HG02943 (cell line): Measurements from ENCODE around the gene AIFM2.
"Not testable (repeated sequence)": the region's sequence is repeated elsewhere in the genome, so short reads cannot be mapped to it uniquely, and the experiment has no call there.

Experiments used
- ATAC-seq: cut with Tn5 transposase; IDR thresholded peaks from one replicate; pipeline ENCODE4 v1.9.1; 2021; ENCODE audit warnings: mild to moderate bottlenecking, low read depth, moderate library complexity; ENCODE audit not compliant: unreplicated experiment

The AIFM2 gene

DNA sequence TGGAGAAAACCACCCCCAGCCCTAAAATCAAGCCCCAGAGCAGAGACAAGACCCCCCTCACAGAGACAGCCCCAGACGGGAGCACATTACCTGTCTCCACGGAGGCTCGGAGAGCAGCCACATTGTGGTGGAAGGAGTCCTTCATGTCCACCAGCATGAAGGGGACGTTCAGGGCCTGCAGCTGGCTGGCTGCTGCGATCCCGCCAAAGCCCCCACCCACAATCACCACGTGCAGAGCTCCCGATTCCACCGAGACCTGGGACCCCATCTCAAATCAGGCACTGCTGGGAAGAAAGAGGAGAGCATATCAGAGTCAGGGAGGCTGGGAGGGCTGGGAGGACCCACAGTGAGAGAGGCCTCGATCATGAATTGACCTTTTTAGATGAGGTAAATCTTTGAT, 8.8 kb downstream of the AIFM2 start:
- ATAC-seq: no peak

DNA sequence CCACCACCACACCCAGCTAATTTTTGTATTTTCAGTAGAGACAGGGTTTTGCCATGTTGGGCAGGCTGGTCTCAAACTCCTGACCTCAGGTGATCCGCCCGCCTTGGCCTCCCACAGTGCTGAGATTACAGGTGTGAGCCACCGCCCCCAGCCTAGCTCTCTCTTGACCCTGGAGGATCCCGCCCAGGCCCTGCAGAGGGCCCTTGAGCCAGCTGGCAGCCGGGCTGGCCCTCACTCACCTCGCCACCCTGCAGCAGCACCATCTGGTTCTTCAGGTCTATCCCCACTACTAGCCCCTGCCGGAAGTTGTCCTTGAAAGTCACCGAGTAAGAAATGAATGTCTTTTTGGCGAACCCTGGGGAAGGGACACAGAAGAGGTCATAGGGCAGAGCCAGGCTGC, 9.5 kb downstream of the AIFM2 start:
- ATAC-seq: not testable (repeated sequence)

DNA sequence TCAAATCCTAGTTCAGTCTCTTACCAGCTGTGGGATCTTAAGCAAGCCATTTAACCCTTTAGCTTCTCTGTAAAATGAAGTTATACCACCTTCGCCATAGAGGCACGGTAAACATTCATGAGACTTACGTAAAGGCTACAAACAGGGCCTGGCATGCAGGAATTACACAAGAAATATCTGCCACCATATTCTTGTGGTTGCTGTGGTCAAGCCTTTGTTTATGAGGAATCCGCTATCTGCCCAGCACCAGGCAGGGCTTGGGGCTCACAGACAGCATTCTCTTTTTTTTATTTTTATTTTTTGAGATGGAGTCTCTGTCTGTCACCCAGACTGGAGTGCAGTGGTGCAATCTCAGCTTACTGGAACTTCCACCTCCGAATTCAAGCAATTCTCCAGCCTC, 9.9 kb downstream of the AIFM2 start:
- no peak for ATAC-seq

DNA sequence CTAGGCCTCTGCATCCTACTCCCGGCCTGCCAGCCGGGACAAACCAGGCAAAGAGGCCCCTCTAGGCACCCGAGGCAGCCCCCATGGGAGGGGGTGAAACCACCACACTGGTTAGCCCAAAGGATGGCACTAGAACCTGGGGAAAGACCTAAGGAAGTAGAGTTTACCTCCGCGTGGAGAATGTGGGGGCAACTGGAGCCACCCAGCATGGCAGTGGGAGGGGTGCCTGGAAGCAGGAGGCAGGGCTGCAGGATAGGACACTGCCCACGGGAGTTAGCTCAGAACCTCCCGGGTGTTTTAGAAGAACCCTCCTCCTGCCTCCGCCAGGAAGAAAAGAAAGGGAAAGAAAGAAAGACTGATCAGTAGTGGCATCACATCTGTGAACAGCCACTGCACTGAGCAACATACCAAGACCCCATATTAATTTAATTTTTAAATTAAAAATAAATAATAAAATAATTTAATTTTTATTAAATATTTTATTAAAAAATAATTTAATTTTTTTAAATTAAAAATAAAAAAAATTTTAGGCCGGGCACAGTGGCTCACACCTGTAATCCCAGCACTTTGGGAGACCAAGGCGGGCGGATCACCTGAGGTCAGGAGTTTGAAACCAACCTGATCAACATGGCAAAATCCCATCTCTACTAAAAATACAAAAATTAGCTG, 11.2 kb downstream of the AIFM2 start:
- ATAC-seq: no peak

DNA sequence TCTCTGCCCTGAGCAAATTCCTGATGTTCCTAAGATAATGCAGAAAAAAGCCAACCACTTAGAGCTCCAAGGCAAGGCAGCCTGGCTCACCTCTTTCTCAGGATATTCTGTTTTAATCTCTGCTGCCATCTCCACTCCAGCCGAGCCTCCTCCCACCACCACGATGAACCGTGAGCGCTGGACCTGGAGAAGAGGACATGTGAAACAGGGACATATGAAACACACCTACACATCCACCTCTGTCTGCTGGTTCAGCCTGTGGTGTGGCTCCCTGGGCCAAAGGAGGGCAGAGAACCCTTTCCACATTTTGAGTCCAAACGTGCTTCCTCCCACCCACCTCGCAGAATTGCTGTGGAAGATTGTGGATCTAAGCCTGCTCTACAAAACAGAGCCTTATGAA, 12.2 kb downstream of the AIFM2 start:
- ATAC-seq: no peak

DNA sequence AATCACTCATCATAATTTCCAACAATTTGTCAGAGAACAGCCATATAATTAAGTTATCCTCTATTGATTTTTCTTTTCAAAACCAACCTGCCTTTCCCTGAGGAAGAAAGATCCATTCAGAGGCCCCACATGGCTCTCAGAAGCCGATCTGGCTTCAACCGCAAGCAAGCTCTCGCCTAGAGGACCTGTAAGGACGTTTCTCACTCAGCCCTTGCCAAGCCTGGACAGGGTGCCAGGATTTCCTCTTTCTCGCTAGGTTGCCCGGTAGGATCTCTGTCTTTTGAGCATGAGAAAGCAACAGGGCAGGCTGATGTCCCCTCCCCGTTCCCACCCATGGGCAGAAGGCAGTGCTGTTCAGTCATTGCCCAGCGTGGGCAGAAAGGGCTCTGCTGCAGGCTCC, 13.0 kb downstream of the AIFM2 start:
- ATAC-seq: no peak

DNA sequence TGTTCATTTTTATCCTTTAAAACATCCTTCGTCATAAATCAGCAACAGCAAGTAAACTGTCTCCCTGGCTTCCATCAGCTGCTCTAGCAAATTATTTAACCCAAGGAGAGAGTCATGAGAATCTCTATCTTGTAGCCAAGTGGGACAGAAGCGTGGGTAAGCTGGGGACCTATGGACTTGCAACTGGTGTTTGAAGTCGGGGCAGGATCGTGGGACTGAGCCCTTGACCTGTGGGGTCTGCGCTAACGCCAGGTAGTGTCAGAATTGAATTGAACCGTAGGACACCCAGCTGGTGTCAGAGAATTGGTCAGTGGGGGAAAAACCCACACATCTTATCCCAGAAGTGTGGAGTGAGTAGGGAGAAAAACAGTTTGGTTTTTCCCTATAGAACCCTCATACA, 13.4 kb downstream of the AIFM2 start:
- no peak for ATAC-seq

DNA sequence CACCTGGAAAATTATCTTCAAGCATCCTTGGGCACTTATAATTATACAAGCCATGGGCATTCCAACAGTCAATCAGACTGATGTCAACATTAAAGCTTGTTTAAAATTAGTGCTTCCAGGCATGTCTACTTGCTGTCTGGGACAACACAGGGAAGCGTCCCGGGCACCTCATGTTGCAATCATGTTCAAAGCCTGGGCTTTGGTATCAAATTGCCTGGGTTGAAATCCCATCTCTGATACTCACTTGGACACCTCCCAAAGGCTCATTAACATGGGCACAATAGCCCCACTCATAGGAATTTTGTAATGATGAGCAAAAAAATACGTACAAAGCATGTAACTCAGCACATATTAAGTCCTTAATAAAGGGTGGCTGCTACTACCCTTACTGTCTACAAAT, 14.4 kb downstream of the AIFM2 start:
- ATAC-seq: no peak

DNA sequence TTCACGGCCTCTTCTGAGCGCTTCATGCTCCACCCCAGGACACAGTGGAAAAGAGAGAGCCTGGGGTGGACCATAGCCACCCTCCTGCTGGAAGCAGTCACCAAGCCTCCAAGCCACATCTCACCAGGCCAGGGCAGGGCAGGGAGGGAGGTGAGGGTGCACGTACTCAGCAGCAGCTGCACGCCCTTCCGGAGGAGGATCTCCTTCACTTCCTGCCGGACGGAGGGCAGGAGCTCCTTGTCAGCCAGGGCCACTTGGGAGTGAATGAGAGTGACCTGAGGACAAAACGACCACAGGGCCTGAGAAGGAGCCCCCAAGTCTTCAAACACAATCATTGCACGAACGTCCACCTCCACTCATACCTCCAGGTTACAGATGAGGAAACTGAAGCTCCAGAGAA, 15.0 kb downstream of the AIFM2 start:
- no peak for ATAC-seq

DNA sequence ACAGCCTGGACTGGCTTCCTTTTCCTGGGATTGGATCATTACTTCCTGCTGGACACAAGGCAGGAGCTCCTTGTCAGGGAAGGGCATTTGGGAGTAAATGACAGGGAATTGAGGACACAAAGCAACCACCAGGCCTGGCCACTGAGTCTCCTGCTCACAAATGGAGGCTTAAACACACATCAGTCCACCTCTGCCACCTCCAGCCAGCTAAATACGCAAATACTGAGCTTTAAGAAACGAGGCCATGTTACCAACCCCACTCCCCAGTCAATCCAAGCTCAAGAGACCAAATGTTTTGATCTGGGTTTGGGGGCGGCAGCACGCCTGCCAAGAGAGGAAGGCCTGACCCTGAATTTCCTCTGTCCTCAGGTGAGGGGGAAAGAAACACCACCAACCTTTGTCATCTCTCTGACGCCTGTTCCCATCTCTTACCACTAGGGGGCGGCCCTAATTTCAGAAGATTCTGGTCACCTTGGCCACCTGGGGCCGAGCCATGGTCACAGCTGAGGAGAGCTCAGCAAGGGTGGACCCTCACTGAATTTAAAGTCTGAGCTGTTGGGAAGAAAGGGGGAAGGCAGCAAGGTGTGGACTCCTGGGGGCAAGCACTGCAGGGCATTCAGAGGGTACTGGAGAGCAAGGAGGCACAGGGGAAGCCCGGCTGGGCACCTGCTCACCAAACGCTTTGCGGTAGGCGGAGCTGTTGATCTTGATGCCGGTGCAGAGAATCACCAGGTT, 16.5 kb downstream of the AIFM2 start:
- no peak for ATAC-seq

DNA sequence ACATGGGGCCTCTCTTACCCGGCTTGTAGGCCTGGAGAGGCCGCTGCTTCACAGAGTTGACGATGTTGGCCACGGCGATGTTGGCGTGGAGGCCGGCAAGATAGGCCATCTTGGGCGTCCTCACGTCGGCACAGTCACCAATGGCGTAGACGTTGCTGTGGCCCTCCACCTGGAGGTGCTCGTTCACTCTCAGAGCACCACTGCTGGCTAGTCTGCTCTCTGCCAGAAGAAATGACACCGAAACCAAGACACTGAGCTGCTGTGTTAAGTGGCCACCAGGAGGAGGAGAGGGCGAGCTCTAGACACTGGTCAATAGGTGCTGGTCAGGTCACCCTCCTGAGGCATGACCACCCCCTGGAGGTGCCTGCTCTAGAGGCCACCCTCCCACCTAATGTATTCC, 17.7 kb downstream of the AIFM2 start:
- ATAC-seq: no peak

DNA sequence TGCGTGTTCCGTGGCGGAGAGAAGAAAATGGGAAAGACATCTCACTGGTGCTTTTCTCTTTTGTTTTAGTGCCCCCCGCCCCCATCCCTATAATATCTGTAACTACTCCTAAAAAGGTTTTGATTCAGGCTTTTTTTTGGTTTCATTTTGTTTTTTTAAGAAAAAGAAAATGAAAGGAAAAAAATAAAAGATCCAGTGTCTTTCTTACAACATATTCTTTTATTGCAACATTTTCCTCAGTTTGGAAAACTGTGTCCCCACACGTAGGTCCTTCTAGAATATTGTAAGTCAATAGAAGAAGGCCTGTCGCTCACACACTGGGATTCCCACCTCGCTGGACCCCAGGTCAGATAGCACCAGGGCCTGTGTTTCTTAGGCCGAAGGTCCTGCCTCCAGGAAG, 20.6 kb downstream of the AIFM2 start:
- ATAC-seq: no peak

DNA sequence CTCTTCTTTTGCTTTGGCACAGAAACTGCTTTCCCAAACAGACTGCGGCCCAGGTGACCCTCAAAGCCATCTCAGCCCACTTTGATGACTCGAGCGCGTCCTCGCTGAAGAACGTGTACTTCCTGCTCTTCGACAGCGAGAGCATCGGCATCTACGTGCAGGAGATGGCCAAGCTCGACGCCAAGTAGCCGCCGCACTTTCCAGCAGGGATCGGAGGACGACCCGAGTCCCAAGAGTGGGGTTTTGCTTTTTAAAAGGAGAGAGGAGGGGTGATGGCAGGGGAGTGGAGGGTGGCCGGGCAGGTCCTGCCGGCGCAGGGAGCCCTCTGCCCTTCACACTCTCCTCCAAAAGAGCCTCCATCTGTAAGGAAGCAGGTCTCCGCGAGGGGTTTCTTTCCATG, 21.1 kb downstream of the AIFM2 start:
- ATAC-seq: no peak

DNA sequence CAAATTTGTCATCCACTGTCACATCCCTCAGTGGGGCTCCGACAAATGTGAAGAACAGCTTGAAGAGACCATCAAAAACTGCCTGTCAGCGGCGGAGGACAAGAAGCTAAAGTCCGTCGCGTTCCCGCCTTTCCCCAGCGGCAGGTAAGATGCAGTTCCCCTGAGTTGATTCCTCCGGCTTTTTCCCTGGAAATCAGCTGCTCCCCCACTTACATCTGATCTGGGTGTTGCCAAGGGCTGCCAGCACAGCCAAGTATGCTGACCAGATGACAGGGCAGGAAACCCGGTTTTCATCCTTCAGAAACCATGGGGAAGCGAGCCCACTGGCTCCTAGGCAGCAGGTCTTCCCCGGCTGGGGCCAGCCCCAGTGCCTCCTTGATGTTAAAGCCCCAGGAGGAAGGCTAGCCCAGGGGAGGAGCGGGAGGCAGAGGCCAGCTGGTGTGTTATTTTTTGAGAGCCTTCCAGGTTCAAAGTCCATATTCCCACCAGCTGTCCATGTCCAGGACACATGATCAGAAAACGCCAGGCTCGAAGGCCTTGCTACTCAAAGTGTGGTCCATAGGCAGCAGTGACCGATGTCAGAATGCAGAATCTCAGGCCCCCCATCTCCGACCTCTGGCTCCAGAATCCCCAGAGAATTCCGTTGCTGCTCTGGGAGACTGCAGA, 23.4 kb downstream of the AIFM2 start:
- no peak for ATAC-seq

DNA sequence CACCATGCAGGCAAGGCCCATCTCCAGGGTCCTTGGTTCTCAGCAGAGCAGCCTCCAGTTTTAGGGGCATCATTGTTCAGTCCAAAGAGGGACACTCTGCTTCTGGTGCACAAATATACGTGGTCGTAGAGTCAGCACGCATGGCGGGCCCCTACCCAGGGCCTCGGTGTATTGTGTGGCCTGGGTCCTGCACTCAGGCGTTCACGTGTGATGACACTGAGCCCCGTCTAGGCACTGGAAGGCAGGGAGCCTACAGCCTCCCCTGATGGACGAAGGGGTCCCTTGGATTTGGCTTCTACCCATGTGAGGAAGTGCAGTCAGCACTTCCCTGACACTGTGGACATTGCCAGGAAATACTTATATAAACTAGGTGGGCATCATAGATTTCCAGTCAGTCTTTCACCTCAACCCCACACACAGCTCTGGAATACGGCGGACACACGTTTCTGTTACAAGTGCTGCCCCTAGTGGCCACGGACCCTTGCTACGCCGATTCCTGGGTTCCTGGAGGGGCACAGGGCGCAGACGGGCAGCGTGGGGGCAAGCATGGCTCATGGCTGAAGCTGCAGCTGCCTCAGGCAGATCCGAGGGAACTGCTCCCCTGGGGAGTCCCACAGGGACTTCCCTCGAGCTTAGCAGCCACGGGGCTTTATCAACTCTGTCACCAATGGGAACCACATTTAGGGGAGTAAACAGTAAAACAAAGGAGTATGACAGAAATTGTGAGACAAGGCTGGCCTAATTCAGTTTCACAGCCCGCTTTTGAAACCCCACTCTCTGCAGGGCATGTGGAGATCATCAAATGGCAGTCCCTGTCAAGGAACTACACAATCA, 25.4 kb downstream of the AIFM2 start:
- no peak for ATAC-seq

DNA sequence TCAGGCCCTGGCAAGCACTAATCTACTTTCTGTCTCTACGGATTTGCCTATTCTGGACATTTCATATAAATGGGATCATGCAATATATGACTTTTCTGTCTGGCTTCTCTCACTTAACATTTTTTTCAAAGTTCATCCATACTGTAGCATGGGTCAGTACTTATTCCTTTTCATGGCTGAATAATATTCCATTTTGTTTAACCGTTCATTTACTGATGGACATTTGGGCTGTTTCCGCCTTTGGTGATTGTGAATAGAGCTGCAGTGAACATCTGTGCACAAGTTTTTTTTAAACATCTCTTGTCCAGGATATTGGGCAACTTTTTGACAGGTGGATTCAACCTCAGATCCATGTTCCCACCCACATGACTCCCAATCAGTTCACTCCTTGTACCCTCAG, 31.0 kb downstream of the AIFM2 start:
- no peak for ATAC-seq

DNA sequence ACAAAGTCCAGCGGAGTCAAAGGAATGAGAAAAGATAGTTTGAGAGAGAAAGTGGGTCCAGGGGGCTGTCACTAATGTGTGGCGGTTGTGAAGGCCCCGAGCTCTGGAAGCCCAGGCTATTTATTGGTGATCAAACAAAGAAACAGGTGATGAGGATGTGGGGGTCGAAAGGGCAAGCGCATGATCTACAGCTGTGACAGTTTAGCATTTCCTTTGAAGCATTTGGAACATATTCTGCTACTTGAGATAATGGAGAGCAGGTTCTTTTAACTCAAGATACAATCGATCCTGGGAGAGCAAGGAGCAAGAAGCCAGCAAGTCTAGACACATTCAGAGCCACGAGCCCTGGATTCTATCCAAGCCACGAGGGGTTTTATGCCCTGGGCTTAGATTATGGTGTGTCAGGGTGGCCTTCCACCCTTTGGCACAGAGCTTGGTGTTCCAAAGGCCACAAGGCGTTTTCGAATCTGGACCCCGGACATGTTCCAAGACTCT, 31.5 kb downstream of the AIFM2 start:
- not testable (repeated sequence) for ATAC-seq

DNA sequence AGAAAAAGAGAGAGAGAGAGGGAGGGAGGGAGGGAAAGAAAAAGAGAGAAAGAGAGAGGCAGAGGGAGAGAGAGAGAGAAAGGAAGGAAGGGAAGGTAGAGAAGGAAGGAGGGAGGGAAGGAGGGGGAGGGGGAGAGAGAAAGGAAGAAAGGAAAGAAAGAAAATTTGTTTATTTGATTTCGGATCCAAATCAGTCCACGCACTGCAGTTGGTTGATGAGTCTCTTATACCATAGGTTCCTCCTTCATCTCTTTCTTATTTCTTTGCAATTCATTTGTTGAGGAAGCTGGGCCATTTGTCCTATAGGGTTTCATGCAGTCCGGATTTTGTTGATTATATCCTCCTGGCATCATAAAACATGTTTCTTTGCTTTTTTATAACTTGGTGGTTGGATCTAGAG, 34.4 kb downstream of the AIFM2 start:
- ATAC-seq: no peak

DNA sequence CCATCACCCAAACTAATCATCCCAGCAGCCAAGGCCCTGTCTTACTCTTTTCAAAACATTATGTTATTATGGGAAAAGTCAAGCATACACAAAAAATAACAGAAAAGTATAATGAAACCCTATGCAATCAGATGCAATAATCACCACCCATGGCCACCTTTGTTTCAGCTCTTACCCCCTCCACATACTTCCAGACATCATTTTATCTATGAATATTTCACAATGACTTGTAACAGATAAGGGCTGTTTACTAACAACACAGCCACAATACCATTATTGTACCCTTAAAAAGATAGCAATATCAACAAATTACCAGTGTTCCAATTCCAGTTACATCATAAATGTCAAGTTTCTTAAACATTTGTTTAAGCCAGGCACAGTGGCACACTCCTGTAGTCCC, 35.2 kb downstream of the AIFM2 start:
- ATAC-seq: no peak

DNA sequence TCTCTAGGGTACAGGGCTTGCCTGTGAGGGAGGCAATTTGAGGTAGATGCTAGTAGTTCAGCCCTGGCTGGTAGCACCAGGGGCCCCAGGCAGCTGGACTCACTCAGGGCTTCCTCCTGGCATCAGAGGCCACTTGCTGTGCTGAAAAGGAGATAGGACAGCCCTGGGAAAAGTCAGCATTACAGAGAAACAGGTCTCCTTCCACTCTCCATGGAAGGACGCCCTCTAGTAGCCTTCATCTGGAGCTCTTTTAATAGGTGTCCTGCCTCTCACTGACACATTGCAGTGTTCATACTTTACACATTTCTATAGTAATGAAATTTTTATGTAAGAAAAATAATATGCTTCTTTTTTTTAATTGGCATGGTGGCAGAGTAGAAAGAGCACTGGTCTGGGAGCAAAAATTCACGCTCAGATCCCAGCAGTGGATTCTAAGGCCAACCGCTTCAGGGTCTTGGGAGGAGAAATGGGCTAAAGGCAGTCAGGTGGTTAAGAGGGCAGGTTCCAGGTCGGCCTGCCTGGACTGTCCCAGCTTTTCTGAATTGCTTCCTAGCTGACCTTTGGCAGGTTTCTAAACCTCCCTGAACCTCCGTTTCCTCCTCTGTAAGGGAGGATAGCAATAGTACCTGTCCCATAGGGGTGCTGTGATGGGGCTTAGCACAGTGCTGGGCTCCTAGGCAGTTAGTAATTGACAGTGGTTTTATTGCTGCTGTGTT, 35.8 kb downstream of the AIFM2 start:
- ATAC-seq: no peak
